ENCODE data around the gene SCYGR7. TPM values are rescaled to one million over a fixed set of nuclear protein-coding genes. Genes with fewer than 3 reads are reported as not detected.

Gene SCYGR7
- total and polyA plus RNA-seq, 2 donors (not counting 1 experiment from before 2014, with no cell fraction given) = not detected

GRCh38 chr2:227696990-227697679 lies 31.0 kb upstream of the SCYGR7 start:
- Histone ChIP-seq H3K4me1 (ENCODE audit: control insufficient read depth, extremely low read depth, insufficient read depth, low read length) (no peaks in the 10 kb centered on the region), H3K4me3 (replicated peaks in 1 of 4; ENCODE audit: control extremely low read depth in 1 of 4, insufficient read depth in 1 of 4, low read depth in 3 of 4, low read length in 4 of 4) (no peak overlapping the region), H3K27ac (ENCODE audit: insufficient read depth, low read length) (no peak overlapping the region), H4K20me1 (ENCODE audit: control insufficient read depth, extremely low read depth, insufficient read depth, low read length) (no peaks in the 10 kb centered on the region), H3K9ac (ENCODE audit: insufficient read depth, low read length) (no peak overlapping the region), H3K9me3 (ENCODE audit: control insufficient read depth, insufficient read depth, low read depth, low read length) (no peaks in the 10 kb centered on the region), H3K36me3 (ENCODE audit: control insufficient read depth, insufficient read depth, low read length) (no peaks in the 10 kb centered on the region), H3K4me2 (ENCODE audit: extremely low read depth, insufficient read depth, low read length) (no peak overlapping the region), H3K27me3 (ENCODE audit: control insufficient read depth, insufficient read depth, low read length) (no peaks in the 10 kb centered on the region), H2AFZ (ENCODE audit: low read length) (no peak overlapping the region), H3K79me2 (ENCODE audit: control insufficient read depth, insufficient read depth, low read length) (no peaks in the 10 kb centered on the region)
- no peak for DNase-seq (ENCODE audit: low read depth in 2 of 2)
- TF ChIP-seq CTCF (conservative IDR thresholded peaks at IDR 0.05 in 1 of 2, IDR thresholded peaks at IDR 0.05 in 1 of 2; ENCODE audit: low read depth in 1 of 2, low read length in 2 of 2) = no peak
- TF ChIP-seq EZH2 (IDR thresholded peaks at IDR 0.05; ENCODE audit: low read length, missing control alignments) = no peak

GRCh38 chr2:227701556-227701955 lies 26.6 kb upstream of the SCYGR7 start:
- Histone ChIP-seq H3K9me3 (ENCODE audit: control insufficient read depth, insufficient read depth, low read depth, low read length) (no peaks in the 10 kb centered on the region), H3K79me2 (ENCODE audit: control insufficient read depth, insufficient read depth, low read length) (no peaks in the 10 kb centered on the region), H4K20me1 (ENCODE audit: control insufficient read depth, extremely low read depth, insufficient read depth, low read length) (no peaks in the 10 kb centered on the region), H3K4me1 (ENCODE audit: control insufficient read depth, extremely low read depth, insufficient read depth, low read length) (no peaks in the 10 kb centered on the region), H3K36me3 (ENCODE audit: control insufficient read depth, insufficient read depth, low read length) (no peaks in the 10 kb centered on the region), H3K4me2 (ENCODE audit: extremely low read depth, insufficient read depth, low read length) (no peak overlapping the region), H3K27me3 (ENCODE audit: control insufficient read depth, insufficient read depth, low read length) (no peaks in the 10 kb centered on the region), H3K4me3 (replicated peaks in 1 of 4; ENCODE audit: control extremely low read depth in 1 of 4, insufficient read depth in 1 of 4, low read depth in 3 of 4, low read length in 4 of 4) (no peak overlapping the region), H2AFZ (ENCODE audit: low read length) (no peak overlapping the region), H3K9ac (ENCODE audit: insufficient read depth, low read length) (no peak overlapping the region), H3K27ac (ENCODE audit: insufficient read depth, low read length) (no peak overlapping the region)
- TF ChIP-seq CTCF (conservative IDR thresholded peaks at IDR 0.05 in 1 of 2, IDR thresholded peaks at IDR 0.05 in 1 of 2; ENCODE audit: low read depth in 1 of 2, low read length in 2 of 2) (no peak), EZH2 (IDR thresholded peaks at IDR 0.05; ENCODE audit: low read length, missing control alignments) (no peak)
- DNase-seq (ENCODE audit: low read depth in 2 of 2) = no peak

- no peaks in the 10 kb centered on the region for H3K27me3 ChIP-seq (ENCODE audit: control insufficient read depth, insufficient read depth, low read length)
- TF ChIP-seq CTCF (conservative IDR thresholded peaks at IDR 0.05 in 1 of 2, IDR thresholded peaks at IDR 0.05 in 1 of 2; ENCODE audit: low read depth in 1 of 2, low read length in 2 of 2) (no peak), EZH2 (IDR thresholded peaks at IDR 0.05; ENCODE audit: low read length, missing control alignments) (no peak)
- no peaks in the 10 kb centered on the region for H3K36me3 ChIP-seq (ENCODE audit: control insufficient read depth, insufficient read depth, low read length)
- no peak overlapping the region for H3K4me3 ChIP-seq (replicated peaks in 1 of 4; ENCODE audit: control extremely low read depth in 1 of 4, insufficient read depth in 1 of 4, low read depth in 3 of 4, low read length in 4 of 4)
- DNase-seq (ENCODE audit: low read depth in 2 of 2) = peak; percentile 29 to 31
- no peak overlapping the region for H2AFZ ChIP-seq (ENCODE audit: low read length)
- H3K27ac ChIP-seq (ENCODE audit: insufficient read depth, low read length) = no peak overlapping the region
- no peak overlapping the region for H3K4me2 ChIP-seq (ENCODE audit: extremely low read depth, insufficient read depth, low read length)
- H3K4me1 ChIP-seq (ENCODE audit: control insufficient read depth, extremely low read depth, insufficient read depth, low read length) = no peaks in the 10 kb centered on the region
- no peak overlapping the region for H3K9ac ChIP-seq (ENCODE audit: insufficient read depth, low read length)
- H3K9me3 ChIP-seq (ENCODE audit: control insufficient read depth, insufficient read depth, low read depth, low read length) = no peaks in the 10 kb centered on the region
- no peaks in the 10 kb centered on the region for H3K79me2 ChIP-seq (ENCODE audit: control insufficient read depth, insufficient read depth, low read length)
- H4K20me1 ChIP-seq (ENCODE audit: control insufficient read depth, extremely low read depth, insufficient read depth, low read length) = no peaks in the 10 kb centered on the region
These were observed 24.8 kb upstream of the SCYGR7 start for GRCh38 chr2:227703280-227703732.
